GM12892 (cell line): ENCODE measurements around the gene MYO18B.

Experiments
- POLR2A ChIP-seq: IDR thresholded peaks from 2 replicates; pipeline ENCODE4 v1.6.1; 2011; ENCODE audit warnings: low read depth, low read length, control low read depth
- TAF1 ChIP-seq: IDR thresholded peaks from 2 replicates; pipeline ENCODE4 v1.6.1; 2011; ENCODE audit warnings: low read depth, mild to moderate bottlenecking, control low read depth, low read length, borderline replicate concordance

GRCh38 chr22:25828422-25828821 lies 86.4 kb downstream of the MYO18B start:
- TF ChIP-seq POLR2A: no peak
- TF ChIP-seq TAF1: no peak
